ENCODE measurements around the gene COL21A1.

COL21A1 gene

DNA sequence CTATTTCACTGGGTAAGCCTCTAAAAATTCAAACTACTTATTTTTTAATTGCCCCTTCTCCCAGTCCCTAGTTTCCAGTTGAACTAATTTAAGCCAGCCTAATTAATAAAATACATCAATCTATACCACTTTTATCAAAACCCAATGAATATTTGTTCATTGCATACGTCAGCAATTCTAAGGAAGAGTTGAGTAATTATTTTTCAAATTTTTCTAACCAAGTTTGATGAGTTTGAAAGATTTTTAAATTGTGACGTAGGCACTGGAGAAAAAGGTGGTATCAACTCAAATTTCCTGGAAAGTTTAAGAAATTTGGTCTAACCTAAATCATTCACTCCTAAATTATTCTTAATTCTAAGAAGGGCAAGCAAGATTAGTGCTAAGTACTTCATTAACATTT, 35.7 kb downstream of the COL21A1 start:
- TF ChIP-seq, protein P1, sequence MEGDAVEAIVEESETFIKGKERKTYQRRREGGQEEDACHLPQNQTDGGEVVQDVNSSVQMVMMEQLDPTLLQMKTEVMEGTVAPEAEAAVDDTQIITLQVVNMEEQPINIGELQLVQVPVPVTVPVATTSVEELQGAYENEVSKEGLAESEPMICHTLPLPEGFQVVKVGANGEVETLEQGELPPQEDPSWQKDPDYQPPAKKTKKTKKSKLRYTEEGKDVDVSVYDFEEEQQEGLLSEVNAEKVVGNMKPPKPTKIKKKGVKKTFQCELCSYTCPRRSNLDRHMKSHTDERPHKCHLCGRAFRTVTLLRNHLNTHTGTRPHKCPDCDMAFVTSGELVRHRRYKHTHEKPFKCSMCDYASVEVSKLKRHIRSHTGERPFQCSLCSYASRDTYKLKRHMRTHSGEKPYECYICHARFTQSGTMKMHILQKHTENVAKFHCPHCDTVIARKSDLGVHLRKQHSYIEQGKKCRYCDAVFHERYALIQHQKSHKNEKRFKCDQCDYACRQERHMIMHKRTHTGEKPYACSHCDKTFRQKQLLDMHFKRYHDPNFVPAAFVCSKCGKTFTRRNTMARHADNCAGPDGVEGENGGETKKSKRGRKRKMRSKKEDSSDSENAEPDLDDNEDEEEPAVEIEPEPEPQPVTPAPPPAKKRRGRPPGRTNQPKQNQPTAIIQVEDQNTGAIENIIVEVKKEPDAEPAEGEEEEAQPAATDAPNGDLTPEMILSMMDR (IDR thresholded peaks at IDR 0.05; ENCODE audit: control insufficient read depth, insufficient read depth, low read depth, low read length, missing control alignments) = no peak
- H3K4me3 ChIP-seq (ENCODE audit: control insufficient read depth, low read depth, low read length) = no peak overlapping the region
- DNase-seq (ENCODE audit: low read depth) = no peak

DNA sequence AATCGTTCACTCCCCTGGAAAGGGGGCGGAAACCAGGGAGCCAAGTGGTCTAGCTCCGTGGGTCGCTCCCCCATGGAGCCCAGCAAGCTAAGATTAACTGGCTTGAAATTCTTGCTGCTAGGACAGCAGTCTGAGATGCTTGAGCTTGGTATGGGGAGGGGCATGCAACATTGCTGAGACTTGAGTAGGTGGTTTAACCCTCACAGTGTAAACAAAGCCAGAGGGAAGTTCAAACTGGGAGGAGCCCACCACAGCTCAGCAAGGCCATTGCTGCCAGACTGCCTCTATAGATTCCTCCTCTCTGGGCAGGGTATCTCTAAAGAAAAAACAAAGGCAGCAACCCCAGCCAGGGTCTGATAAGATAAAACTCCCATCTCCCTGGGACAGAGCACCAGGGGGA, 43.2 kb downstream of the COL21A1 start:
- DNase-seq (ENCODE audit: low read depth) = no peak
- H3K4me3 ChIP-seq (ENCODE audit: control insufficient read depth, low read depth, low read length) = no peak overlapping the region
- TF ChIP-seq, protein P1 (IDR thresholded peaks at IDR 0.05; ENCODE audit: control insufficient read depth, insufficient read depth, low read depth, low read length, missing control alignments) = no peak

DNA sequence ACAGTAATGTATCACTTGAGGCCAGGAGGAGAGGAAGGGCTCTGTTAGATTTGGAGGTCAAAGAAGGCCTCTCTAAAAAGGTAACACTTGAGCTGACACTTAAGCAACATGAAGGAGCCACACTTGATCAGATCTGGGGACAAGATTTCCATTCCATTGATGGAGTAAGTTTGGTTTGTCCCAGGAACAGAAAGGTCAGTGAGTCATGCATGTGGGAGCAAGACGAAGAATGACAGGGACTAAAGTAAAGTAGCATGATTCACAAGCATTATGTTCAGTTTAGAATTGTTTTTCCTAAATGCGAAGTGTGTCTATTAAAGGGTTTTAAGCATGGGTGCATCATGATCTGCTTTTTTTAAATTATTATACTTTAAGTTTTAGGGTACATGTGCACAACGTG, 47.4 kb downstream of the COL21A1 start:
- no peak overlapping the region for H3K4me3 ChIP-seq (ENCODE audit: control insufficient read depth, low read depth, low read length)
- TF ChIP-seq, protein P1 (IDR thresholded peaks at IDR 0.05; ENCODE audit: control insufficient read depth, insufficient read depth, low read depth, low read length, missing control alignments) = no peak
- no peak for DNase-seq (ENCODE audit: low read depth)

DNA sequence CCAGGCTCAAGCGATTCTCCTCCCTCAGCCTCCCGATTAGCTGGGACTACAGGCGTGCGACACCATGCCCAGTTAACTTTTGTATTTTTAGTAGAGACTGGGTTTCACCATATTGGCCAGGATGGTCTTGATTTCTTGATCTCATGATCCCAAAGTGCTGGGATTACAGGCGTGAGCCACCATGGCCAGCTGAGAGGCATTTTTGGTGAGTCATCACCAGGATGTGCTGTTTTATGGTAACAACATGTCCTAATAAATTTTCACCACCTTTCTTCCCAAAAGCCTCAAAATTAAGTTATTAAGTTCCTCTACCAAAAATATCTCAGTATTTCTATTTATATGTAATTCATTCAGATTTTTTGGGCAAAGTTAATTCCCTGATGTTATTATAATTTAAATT, 53.5 kb downstream of the COL21A1 start:
- DNase-seq (ENCODE audit: low read depth) = no peak
- no peak overlapping the region for H3K4me3 ChIP-seq (ENCODE audit: control insufficient read depth, low read depth, low read length)
- TF ChIP-seq, protein P1 (IDR thresholded peaks at IDR 0.05; ENCODE audit: control insufficient read depth, insufficient read depth, low read depth, low read length, missing control alignments) = no peak

DNA sequence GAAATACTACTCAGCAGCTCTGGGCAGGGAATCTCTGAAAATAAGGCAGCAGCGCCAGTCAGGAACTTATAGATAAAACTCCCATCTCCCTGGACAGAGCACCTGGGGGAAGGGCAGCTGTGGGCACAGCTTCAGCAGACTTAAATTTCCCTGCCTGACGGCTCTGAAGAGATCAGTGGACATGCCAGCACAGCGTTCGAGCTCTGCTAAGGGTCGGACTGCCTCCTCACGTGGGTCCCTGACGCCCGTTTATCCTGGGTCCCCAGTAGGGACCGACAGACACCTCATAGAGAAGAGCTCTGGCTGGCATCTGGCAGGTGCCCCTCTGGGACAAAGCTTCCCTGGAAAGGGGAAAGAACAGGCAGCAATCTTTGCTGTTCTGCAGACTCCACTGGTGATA, 59.0 kb downstream of the COL21A1 start:
- TF ChIP-seq, protein P1 (IDR thresholded peaks at IDR 0.05; ENCODE audit: control insufficient read depth, insufficient read depth, low read depth, low read length, missing control alignments) = no peak
- H3K4me3 ChIP-seq (ENCODE audit: control insufficient read depth, low read depth, low read length) = no peak overlapping the region
- DNase-seq (ENCODE audit: low read depth) = no peak

DNA sequence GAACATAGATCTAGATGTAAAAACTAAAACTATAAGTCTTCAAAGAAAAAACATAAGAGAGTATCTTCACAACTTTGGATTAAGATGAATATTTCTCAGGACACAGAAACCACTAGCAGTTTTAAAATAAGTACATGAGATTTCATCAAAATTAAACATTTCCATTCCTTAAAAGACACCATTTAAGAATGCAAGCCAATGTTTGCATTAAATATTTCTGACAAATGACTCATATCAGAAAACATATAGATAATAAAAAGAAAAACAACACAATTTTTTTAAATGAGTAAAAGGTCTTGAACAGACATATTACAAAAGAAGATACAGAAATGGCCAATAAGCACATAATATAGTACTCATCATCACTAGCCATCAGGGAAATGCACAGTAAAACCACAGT, 59.7 kb downstream of the COL21A1 start:
- H3K4me3 ChIP-seq (ENCODE audit: control insufficient read depth, low read depth, low read length) = no peak overlapping the region
- TF ChIP-seq, protein P1 (IDR thresholded peaks at IDR 0.05; ENCODE audit: control insufficient read depth, insufficient read depth, low read depth, low read length, missing control alignments) = no peak
- DNase-seq (ENCODE audit: low read depth) = no peak

DNA sequence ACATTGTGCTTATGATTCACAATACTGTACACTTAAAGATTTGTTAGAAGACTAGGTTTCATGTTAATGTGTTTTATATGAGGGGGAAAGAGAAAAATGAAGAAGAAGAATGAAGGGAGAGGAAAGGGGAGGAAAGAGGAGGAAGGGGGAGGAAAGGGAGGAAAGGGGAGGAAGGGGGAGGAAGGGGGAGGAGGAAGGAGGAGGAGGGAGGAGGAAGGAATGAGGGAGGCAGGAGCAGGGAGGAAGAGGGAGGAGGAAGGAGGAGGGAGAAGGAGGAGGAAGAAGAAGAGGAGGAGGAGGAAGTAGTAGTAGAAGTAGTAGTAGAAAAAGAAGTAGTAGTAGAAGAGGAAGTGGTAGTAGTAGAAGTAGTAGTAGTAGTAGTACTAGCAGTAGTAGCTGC, 70.6 kb downstream of the COL21A1 start:
- TF ChIP-seq, protein P1 (IDR thresholded peaks at IDR 0.05; ENCODE audit: control insufficient read depth, insufficient read depth, low read depth, low read length, missing control alignments) = no peak
- no peak overlapping the region for H3K4me3 ChIP-seq (ENCODE audit: control insufficient read depth, low read depth, low read length)
- no peak for DNase-seq (ENCODE audit: low read depth)

Data from AG09309 (cell line).